ENCODE data around the gene FOXN1.

GRCh38 chr17:28524476-28525424, 18.6 kb downstream of the FOXN1 start:
- TF ChIP-seq CTCF (conservative IDR thresholded peaks at IDR 0.05; ENCODE audit: low read length): no peak
- no peak for TF ChIP-seq EZH2phosphoT487 (IDR thresholded peaks at IDR 0.05; ENCODE audit: borderline replicate concordance)

Data from Loucy (cell line).